IPS-20b (cell line): Measurements from ENCODE around the gene KCNJ3.
"Not testable (repeated sequence)": the region's sequence is repeated elsewhere in the genome, so short reads cannot be mapped to it uniquely, and the experiment has no call there.

ENCODE experiments used
- H3K27ac ChIP-seq: one replicate; pipeline ENCODE4 v1.5.1; 2013; ENCODE audit warnings: low read length
- H3K27me3 ChIP-seq: 2 replicates; pipeline ENCODE4 v1.6.1; 2013; ENCODE audit warnings: mild to moderate bottlenecking, low read length, inconsistent platforms; ENCODE audit not compliant: insufficient read depth
- H3K36me3 ChIP-seq: 2 replicates; pipeline ENCODE4 v1.6.1; 2013; ENCODE audit warnings: low read depth, mild to moderate bottlenecking, inconsistent platforms, low read length, moderate library complexity; ENCODE audit not compliant: insufficient read depth
- H3K4me1 ChIP-seq: 2 replicates; pipeline ENCODE4 v1.6.1; 2013; ENCODE audit warnings: mild to moderate bottlenecking, control low read depth, inconsistent platforms, low read length, moderate library complexity; ENCODE audit not compliant: insufficient read depth
- H3K4me3 ChIP-seq: 2 replicates; pipeline ENCODE4 v1.5.1; 2013; ENCODE audit warnings: mild to moderate bottlenecking, low read length, inconsistent platforms
- H3K9ac ChIP-seq: 2 replicates; pipeline ENCODE4 v1.6.1; 2013; ENCODE audit warnings: low read depth, mild to moderate bottlenecking, inconsistent platforms, low read length, moderate library complexity
- H3K9me3 ChIP-seq: 2 replicates; pipeline ENCODE4 v1.6.1; 2013; ENCODE audit warnings: mild to moderate bottlenecking, low read depth, low read length, inconsistent platforms; ENCODE audit not compliant: insufficient read depth

The KCNJ3 gene

GRCh38 chr2:154850532-154850931 is 152.0 kb downstream of the KCNJ3 start:
- Histone ChIP-seq H3K4me1 (no peaks in the 10 kb centered on the region), H3K36me3 (no peaks in the 10 kb centered on the region), H3K9ac (no peak overlapping the region), H3K9me3 (no peaks in the 10 kb centered on the region), H3K27ac (no peak overlapping the region), H3K4me3 (no peak overlapping the region), H3K27me3 (no peaks in the 10 kb centered on the region)

- no peak overlapping the region for H3K9ac ChIP-seq
- no peaks in the 10 kb centered on the region for H3K36me3 ChIP-seq
- H3K27me3 ChIP-seq = no peaks in the 10 kb centered on the region
- H3K4me3 ChIP-seq = no peak overlapping the region
- H3K4me1 ChIP-seq = no peaks in the 10 kb centered on the region
- H3K27ac ChIP-seq = no peak overlapping the region
- H3K9me3 ChIP-seq = no peaks in the 10 kb centered on the region
These were observed 156.6 kb downstream of the KCNJ3 start for GRCh38 chr2:154855138-154855537.

- not testable (repeated sequence) for H3K27ac ChIP-seq, H3K9me3 ChIP-seq, H3K9ac ChIP-seq, H3K36me3 ChIP-seq, H3K4me3 ChIP-seq, H3K27me3 ChIP-seq, H3K4me1 ChIP-seq
These were observed 168.7 kb downstream of the KCNJ3 start for GRCh38 chr2:154867151-154867550.

DNA sequence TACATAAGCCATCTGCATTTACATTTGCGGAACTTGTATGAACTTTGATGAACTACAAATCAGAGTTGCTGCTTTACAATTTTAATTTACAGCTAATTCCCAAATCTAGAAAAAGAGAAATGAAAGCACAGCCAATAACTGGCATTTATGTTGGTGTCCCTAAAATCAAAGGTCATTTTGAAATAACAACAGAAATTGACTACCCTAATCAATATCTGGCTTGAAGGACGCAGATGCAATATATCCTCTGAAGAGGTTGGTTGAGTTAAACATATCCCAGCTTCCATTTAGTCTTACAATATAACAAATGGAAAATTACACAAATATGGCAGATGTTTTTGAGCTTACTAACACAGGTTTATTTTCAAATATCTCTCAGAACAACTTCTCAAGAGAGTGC is 177.5 kb downstream of the KCNJ3 start:
- H3K36me3 ChIP-seq = no peaks in the 10 kb centered on the region
- no peaks in the 10 kb centered on the region for H3K9me3 ChIP-seq
- H3K27ac ChIP-seq = no peak overlapping the region
- peaks cover 7% of the 10 kb centered on the region; the same call in 1 of the 2 replicates for H3K4me1 ChIP-seq
- no peaks in the 10 kb centered on the region for H3K27me3 ChIP-seq
- H3K4me3 ChIP-seq = no peak overlapping the region
- H3K9ac ChIP-seq = no peak overlapping the region

- no peak overlapping the region for H3K27ac ChIP-seq
- no peak overlapping the region for H3K4me3 ChIP-seq
- no peaks in the 10 kb centered on the region for H3K27me3 ChIP-seq
- no peaks in the 10 kb centered on the region for H3K4me1 ChIP-seq
- H3K9ac ChIP-seq = no peak overlapping the region
- H3K36me3 ChIP-seq = no peaks in the 10 kb centered on the region
- H3K9me3 ChIP-seq = no peaks in the 10 kb centered on the region
These were observed 184.2 kb downstream of the KCNJ3 start for GRCh38 chr2:154882725-154883124.

GRCh38 chr2:154886316-154886715 is 187.8 kb downstream of the KCNJ3 start:
- H3K27me3 ChIP-seq = no peaks in the 10 kb centered on the region
- H3K27ac ChIP-seq = no peak overlapping the region
- H3K9me3 ChIP-seq = 0 out of 2 replicates have a peak, but pooled peaks cover 4% of the 10 kb centered on the region
- H3K9ac ChIP-seq = no peak overlapping the region
- no peaks in the 10 kb centered on the region for H3K4me1 ChIP-seq
- no peaks in the 10 kb centered on the region for H3K36me3 ChIP-seq
- H3K4me3 ChIP-seq = no peak overlapping the region

- Histone ChIP-seq H3K4me3 (no peak overlapping the region), H3K27ac (no peak overlapping the region), H3K36me3 (no peaks in the 10 kb centered on the region), H3K9ac (no peak overlapping the region), H3K27me3 (no peaks in the 10 kb centered on the region), H3K4me1 (no peaks in the 10 kb centered on the region), H3K9me3 (no peaks in the 10 kb centered on the region)
These were observed 199.8 kb downstream of the KCNJ3 start for GRCh38 chr2:154898269-154898668.

GRCh38 chr2:154901063-154901462 is 202.6 kb downstream of the KCNJ3 start:
- no peak overlapping the region for H3K4me3 ChIP-seq
- H3K9ac ChIP-seq = no peak overlapping the region
- no peak overlapping the region for H3K27ac ChIP-seq
- no peaks in the 10 kb centered on the region for H3K4me1 ChIP-seq
- H3K36me3 ChIP-seq = no peaks in the 10 kb centered on the region
- H3K9me3 ChIP-seq = no peaks in the 10 kb centered on the region
- no peaks in the 10 kb centered on the region for H3K27me3 ChIP-seq
